MM.1S (cell line): Measurements from ENCODE around the gene OCLN.

Experiments used
- EZH2 ChIP-seq: fragments of 300-600 bp; sonication (generic); optimal IDR thresholded peaks from 2 replicates; pipeline ENCODE3; 2017; ENCODE audit warnings: low read depth, mild to moderate bottlenecking, antibody characterized with exemption, low read length, mixed read lengths
- TF ChIP-seq, protein P1 (sequence below): fragments of 300-600 bp; sonication (generic); IDR thresholded peaks from 2 replicates; pipeline ENCODE4 v1.5.1; 2016; ENCODE audit warnings: antibody characterized with exemption, low read length, mixed read lengths

DNA sequence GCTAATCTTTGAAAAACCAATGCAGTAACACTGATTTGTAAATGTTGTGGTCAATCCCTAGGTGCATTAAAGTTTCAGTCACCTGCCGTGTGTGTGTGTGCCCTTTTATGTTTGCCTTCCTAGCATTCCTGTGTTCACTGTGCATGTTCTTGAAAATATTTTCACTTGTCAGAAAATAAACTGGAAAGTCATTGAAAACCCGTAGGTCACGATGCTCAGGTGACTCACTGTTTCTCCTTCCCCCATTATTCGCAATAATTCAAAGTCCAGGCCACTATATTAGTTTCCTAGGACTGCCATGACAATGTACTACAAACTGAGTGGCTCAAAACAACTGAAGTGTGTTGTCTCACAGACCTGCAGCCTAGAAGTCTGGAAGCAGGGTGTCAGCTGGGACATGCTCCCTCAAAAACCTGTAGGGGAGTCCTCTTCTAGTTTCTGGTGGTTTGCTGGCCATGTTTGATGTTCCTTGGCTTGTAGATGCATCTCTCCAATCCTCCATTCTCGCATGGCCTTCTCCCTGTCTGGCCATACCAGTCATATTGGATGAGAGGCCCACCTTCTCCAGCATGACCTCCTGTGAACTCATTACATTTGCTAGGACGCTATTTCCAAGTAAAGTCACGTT is 48.3 kb upstream of the OCLN start:
- TF ChIP-seq, protein P1, sequence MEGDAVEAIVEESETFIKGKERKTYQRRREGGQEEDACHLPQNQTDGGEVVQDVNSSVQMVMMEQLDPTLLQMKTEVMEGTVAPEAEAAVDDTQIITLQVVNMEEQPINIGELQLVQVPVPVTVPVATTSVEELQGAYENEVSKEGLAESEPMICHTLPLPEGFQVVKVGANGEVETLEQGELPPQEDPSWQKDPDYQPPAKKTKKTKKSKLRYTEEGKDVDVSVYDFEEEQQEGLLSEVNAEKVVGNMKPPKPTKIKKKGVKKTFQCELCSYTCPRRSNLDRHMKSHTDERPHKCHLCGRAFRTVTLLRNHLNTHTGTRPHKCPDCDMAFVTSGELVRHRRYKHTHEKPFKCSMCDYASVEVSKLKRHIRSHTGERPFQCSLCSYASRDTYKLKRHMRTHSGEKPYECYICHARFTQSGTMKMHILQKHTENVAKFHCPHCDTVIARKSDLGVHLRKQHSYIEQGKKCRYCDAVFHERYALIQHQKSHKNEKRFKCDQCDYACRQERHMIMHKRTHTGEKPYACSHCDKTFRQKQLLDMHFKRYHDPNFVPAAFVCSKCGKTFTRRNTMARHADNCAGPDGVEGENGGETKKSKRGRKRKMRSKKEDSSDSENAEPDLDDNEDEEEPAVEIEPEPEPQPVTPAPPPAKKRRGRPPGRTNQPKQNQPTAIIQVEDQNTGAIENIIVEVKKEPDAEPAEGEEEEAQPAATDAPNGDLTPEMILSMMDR: no peak
- TF ChIP-seq EZH2: no peak
